Thyroid gland (tissue), 4 donors: ENCODE results near the gene GABRR3. TPM values are rescaled to one million over a fixed set of nuclear protein-coding genes. Genes with fewer than 3 reads are reported as not detected.

Experiments used
- DNase-seq, 2 donors: peaks; one replicate each; pipeline ENCODE4 v3.0.0-alpha.2; 2019
- H3K27ac ChIP-seq, 3 donors: fragments of 200-600 bp; sonication (generic); 1 replicate in 2 of 3; 2 replicates in 1 of 3; pipeline ENCODE4 v1.5.1; 2016 to 2019; ENCODE audit warnings: mild to moderate bottlenecking in 1 of 3, moderate library complexity in 1 of 3
- H3K27me3 ChIP-seq: fragments of 200-600 bp; sonication (generic); one replicate; pipeline ENCODE4 v1.5.1; 2019
- H3K36me3 ChIP-seq, 2 donors: fragments of 200-600 bp; sonication (generic); one replicate each; pipeline ENCODE4 v1.5.1; 2016 to 2019
- H3K4me1 ChIP-seq, 2 donors: fragments of 200-600 bp; sonication (generic); one replicate each; pipeline ENCODE4 v1.5.1; 2017 to 2019
- H3K4me3 ChIP-seq, 3 donors: fragments of 200-600 bp; sonication (generic); replicated peaks in 1 of 3; 1 replicate in 2 of 3; 2 replicates in 1 of 3; pipeline ENCODE4 v1.5.1; 2016; ENCODE audit warnings: mild to moderate bottlenecking in 1 of 3
- H3K9me3 ChIP-seq: fragments of 200-600 bp; sonication (generic); one replicate; pipeline ENCODE4 v1.5.1; 2017
- CTCF ChIP-seq, 6 experiments: fragments of 200-600 bp in 3 of 6; fragments of 450-650 bp in 3 of 6; sonication (generic) in 3 of 6; IDR thresholded peaks; one replicate each; pipeline ENCODE4 v1.5.1; 2016 to 2019; ENCODE audit warnings: antibody characterized with exemption in 6 of 6, mild to moderate bottlenecking in 2 of 6, inconsistent platforms in 1 of 6, moderate library complexity in 1 of 6
- POLR2A ChIP-seq, 2 donors: fragments of 450-650 bp; IDR thresholded peaks; one replicate each; pipeline ENCODE4 v1.6.1; 2017; ENCODE audit warnings: antibody characterized with exemption in 2 of 2, mild to moderate bottlenecking in 2 of 2, moderate library complexity in 1 of 2
- WGBS, 2 donors: methylation state at CpG; one replicate each; pipeline ENCODE4 v1.1.5; 2017; 5-methylcytosine and 5-hydroxymethylcytosine counted together
- intact Hi-C: fragments of 100-400 bp; cut with DNase I; formaldehyde crosslinking; loops from one replicate; pipeline ENCODE4 v1.15.1; 2023
- total RNA-seq, 4 donors: library from RNA; depleted of rRNA; stranded (reverse); fragments of >200 nt; gene quantifications; one replicate each; pipeline ENCODE4 v1.2.3, GENCODE V29; 2016

Gene GABRR3
- total RNA-seq, 4 donors from 2014 or later = under 0.01 TPM; not detected in 3

DNA sequence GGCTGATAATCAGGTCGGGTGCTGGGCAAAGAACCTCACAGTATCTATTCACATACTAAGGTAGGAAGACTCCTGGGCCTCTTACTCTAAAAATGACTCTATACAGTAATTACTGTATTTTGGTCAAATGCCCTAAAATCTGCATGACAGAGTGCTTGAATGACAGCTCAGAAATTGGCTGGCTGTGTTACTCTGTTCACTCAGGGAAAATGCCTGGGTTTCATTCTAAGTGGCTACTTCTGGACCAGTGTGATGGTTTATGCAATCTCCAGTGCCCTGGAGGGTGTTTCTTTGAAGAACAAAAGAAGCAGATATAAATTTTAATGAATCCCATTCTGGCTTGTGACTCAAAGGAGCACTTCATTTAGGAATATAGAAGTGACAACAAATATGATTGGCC, 2.2 kb downstream of the GABRR3 start:
- no peak overlapping the region for H3K27ac ChIP-seq
- H3K27me3 ChIP-seq = peaks cover 4% of the 10 kb centered on the region
- no peaks in the 10 kb centered on the region for H3K9me3 ChIP-seq
- intact Hi-C loops = no loop called here
- no peak for DNase-seq
- no peak overlapping the region for H3K4me3 ChIP-seq
- H3K4me1 ChIP-seq = no peaks in the 10 kb centered on the region
- no peak for TF ChIP-seq CTCF (IDR thresholded peaks at IDR 0.05)
- TF ChIP-seq POLR2A (IDR thresholded peaks at IDR 0.05) = no peak
- WGBS, 2 donors = 72 to 76% methylated on average over 1 of the region's 1 CpG
- no peaks in the 10 kb centered on the region for H3K36me3 ChIP-seq

DNA sequence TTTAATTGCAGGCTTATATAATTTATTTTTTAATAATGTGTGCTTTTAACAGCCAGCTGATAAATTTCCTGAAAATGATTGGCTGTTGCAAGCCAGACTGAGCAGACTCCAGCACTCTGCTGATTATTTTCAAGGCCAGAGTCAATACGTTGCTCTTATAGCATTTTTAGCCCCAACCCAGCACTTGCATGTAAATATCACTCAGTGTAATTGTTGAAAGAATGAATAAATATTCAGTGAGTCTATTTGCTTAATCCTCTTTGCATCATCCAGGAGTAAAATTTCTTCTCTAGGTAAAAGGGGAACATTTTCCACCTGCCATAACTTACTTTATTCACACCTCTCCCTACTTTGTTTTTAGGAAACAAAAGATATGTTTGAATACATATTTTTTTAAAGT, 2.9 kb downstream of the GABRR3 start:
- Histone ChIP-seq H3K27me3 (peaks cover 4% of the 10 kb centered on the region), H3K36me3 (no peaks in the 10 kb centered on the region), H3K27ac (no peak overlapping the region), H3K9me3 (no peaks in the 10 kb centered on the region), H3K4me1 (peaks cover 3% of the 10 kb centered on the region in 2 donors), H3K4me3 (no peak overlapping the region)
- WGBS, 2 donors = 83 to 90% methylated on average over 1 of the region's 1 CpG
- no peak for TF ChIP-seq CTCF (IDR thresholded peaks at IDR 0.05)
- no peak for TF ChIP-seq POLR2A (IDR thresholded peaks at IDR 0.05)
- no peak for DNase-seq
- intact Hi-C loops = no loop called here

DNA sequence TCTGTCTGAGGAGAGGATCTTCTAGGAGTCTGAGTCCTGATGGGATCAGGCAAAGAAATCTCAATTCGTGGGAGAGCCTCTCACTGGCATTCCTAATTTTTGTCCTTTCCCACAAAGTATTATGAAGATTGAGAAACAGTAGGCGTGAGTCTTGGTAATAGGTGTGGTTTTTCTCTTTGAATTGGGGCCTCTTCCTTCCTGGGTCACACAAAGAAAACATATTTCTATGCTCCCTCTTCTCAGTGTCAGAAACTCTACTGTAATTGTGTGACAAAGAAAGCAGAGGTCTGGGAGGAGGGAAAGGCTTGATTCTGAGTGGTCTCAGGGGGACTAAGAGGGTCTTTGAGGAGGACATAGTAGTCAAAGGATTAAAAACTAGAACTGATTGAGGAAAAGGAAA, 6.0 kb downstream of the GABRR3 start:
- intact Hi-C loops = no loop called here
- no peaks in the 10 kb centered on the region for H3K27me3 ChIP-seq
- H3K4me1 ChIP-seq = peaks cover 6% of the 10 kb centered on the region in 2 donors
- no peak overlapping the region for H3K4me3 ChIP-seq
- no peaks in the 10 kb centered on the region for H3K9me3 ChIP-seq
- DNase-seq = no peak
- TF ChIP-seq POLR2A (IDR thresholded peaks at IDR 0.05) = no peak
- no peak for TF ChIP-seq CTCF (IDR thresholded peaks at IDR 0.05)
- no peaks in the 10 kb centered on the region for H3K36me3 ChIP-seq
- no peak overlapping the region for H3K27ac ChIP-seq
- 74 to 84% methylated on average over 2 of the region's 2 CpGs for WGBS, 2 donors

DNA sequence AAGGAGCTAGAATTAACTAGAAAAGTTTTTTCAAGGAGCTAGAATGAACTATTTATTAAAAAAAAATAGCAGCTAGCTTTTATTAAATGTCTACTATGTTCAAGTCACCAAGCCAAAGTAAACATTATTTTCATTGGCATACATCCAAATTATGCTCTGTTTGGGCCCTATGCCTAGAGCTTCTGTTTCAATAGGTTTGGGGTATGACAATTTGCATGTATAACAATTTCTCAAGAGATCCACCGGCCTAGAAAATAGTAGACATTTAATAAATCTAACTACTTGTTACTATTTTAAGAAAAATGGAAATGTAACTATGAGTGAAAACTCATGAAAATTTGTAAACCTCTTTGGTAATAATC, 8.0 kb downstream of the GABRR3 start:
- no peaks in the 10 kb centered on the region for H3K27me3 ChIP-seq
- TF ChIP-seq POLR2A (IDR thresholded peaks at IDR 0.05) = no peak
- TF ChIP-seq CTCF (IDR thresholded peaks at IDR 0.05) = no peak
- peaks cover 6% of the 10 kb centered on the region in 2 donors for H3K4me1 ChIP-seq
- no peaks in the 10 kb centered on the region for H3K36me3 ChIP-seq
- 20 to 30% methylated on average over 1 of the region's 1 CpG for WGBS, 2 donors
- no peak overlapping the region for H3K27ac ChIP-seq
- intact Hi-C loops = no loop called here
- H3K4me3 ChIP-seq = no peak overlapping the region
- H3K9me3 ChIP-seq = no peaks in the 10 kb centered on the region
- no peak for DNase-seq

DNA sequence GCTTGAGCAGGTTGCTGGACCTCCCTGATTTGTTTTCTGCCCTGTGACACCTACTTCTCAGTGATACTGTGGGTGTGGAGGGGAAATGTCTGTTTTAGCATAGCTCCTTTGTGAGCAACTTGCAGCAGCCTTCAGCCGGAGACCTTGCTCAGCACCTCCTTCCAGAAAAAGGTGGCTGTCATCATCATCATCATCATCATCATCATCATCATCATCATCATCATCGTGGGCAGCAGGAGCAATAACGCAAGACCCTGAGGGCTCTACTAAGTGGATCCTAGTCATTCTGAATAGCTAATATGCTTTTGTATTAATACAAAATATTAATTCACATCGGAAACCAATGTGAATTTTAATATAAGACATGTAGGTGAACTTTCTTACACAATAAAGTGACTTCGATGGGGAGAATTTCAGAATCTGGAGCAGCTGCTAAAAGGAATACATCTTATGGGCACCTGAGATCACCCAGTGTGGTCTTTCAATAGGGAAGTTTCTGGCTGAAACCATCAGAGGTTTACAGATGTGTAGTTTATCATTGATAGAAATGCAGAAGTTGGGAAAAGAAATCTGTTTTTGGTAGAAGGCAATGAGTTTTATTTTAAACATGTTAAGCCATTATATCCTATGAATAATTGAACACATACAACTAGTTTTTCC, 8.6 kb downstream of the GABRR3 start:
- no peak for DNase-seq
- intact Hi-C loops = no loop called here
- no peaks in the 10 kb centered on the region for H3K36me3 ChIP-seq
- WGBS, 2 donors = 88 to 94% methylated on average over 5 of the region's 5 CpGs
- H3K9me3 ChIP-seq = no peaks in the 10 kb centered on the region
- H3K4me1 ChIP-seq = peaks cover 6 to 10% of the 10 kb centered on the region in 2 donors
- TF ChIP-seq CTCF (IDR thresholded peaks at IDR 0.05) (no peak), POLR2A (IDR thresholded peaks at IDR 0.05) (no peak)
- no peak overlapping the region for H3K4me3 ChIP-seq
- H3K27ac ChIP-seq = no peak overlapping the region
- no peaks in the 10 kb centered on the region for H3K27me3 ChIP-seq
